LNCAP (cell line): Measurements from ENCODE around the gene IPCEF1.

ENCODE experiments used
- CTCF ChIP-seq: fragments of 450-650 bp; IDR thresholded peaks from 2 replicates; pipeline ENCODE4 v1.5.1; 2017; ENCODE audit warnings: mild to moderate bottlenecking

Gene IPCEF1

GRCh38 chr6:154111025-154111424 lies 245.6 kb downstream of the IPCEF1 start:
- TF ChIP-seq CTCF, result no peak

- no peak for TF ChIP-seq CTCF
Observed at GRCh38 chr6:154106251-154106650, 250.4 kb downstream of the IPCEF1 start.
